Measurements from ENCODE around the gene SPEF2.
A peak's percentile ranks its signal among the peaks of the same experiment; 100 is the strongest.

The SPEF2 gene

DNA sequence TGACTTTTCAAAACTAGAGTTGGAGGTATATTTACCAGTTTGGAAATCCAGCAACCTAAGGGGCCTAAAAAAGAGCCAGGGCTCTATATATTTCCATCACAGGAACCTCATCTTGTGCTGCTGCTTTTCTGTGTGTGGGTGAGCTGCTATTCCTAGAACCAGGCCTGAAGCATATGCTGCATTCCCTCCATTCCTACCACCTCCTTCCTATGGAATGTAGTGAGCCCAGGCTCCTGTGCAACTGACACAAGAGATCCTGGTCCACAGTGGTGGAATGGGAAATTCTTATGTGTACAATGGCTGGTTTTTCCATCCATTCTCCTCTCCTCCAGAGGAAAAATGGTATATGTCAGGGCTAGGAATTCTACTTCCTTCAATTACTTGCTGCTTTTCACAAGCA lies 39.1 kb downstream of the SPEF2 start:
- TF ChIP-seq, protein P1, sequence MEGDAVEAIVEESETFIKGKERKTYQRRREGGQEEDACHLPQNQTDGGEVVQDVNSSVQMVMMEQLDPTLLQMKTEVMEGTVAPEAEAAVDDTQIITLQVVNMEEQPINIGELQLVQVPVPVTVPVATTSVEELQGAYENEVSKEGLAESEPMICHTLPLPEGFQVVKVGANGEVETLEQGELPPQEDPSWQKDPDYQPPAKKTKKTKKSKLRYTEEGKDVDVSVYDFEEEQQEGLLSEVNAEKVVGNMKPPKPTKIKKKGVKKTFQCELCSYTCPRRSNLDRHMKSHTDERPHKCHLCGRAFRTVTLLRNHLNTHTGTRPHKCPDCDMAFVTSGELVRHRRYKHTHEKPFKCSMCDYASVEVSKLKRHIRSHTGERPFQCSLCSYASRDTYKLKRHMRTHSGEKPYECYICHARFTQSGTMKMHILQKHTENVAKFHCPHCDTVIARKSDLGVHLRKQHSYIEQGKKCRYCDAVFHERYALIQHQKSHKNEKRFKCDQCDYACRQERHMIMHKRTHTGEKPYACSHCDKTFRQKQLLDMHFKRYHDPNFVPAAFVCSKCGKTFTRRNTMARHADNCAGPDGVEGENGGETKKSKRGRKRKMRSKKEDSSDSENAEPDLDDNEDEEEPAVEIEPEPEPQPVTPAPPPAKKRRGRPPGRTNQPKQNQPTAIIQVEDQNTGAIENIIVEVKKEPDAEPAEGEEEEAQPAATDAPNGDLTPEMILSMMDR (conservative IDR thresholded peaks at IDR 0.05; ENCODE audit: low read length) = no peak
- peak; percentile 73 for DNase-seq (ENCODE audit: low read depth)
- no peak overlapping the region for H3K4me3 ChIP-seq (ENCODE audit: low read length)

DNA sequence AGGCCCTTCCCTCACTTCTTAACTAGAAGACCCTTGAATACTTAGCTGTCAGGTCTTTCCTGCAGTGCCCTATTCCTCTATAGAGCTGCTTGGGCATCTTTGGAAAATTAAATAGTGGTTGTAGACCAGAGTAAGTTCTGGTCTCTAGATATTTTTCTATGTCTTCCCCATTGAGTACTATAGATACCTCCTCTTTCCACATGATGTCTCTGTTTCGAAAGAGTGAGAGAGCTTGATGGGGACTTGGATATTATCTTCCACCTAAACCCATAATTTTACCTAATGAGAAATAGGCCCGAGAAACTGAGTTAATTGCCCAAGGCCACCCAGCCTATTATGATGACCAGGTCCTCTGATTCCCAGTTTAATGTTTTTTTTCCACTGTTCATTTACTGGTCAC lies 40.2 kb downstream of the SPEF2 start:
- TF ChIP-seq, protein P1 (conservative IDR thresholded peaks at IDR 0.05; ENCODE audit: low read length) = no peak
- no peak overlapping the region for H3K4me3 ChIP-seq (ENCODE audit: low read length)
- DNase-seq (ENCODE audit: low read depth) = no peak

DNA sequence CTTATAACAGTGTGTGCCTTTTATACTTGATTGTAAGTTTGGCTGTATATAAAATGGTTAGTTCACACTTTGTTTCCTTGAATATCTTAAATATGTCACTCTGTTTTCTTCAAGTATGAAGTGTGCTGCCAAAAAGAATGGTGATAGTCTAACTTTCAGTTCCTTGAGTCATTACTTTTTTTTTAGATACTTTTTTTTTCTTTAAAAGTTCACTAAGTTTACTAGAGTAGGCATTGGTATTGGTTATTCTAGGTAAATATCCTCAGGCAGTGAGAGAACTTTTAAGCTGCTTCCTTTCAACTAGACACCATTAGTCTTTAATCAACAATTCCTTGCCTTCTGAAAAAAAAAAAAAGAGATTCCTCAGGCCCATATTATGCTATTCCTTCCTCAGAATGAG lies 41.9 kb downstream of the SPEF2 start:
- H3K4me3 ChIP-seq (ENCODE audit: low read length) = no peak overlapping the region
- no peak for DNase-seq (ENCODE audit: low read depth)
- TF ChIP-seq, protein P1 (conservative IDR thresholded peaks at IDR 0.05; ENCODE audit: low read length) = no peak

DNA sequence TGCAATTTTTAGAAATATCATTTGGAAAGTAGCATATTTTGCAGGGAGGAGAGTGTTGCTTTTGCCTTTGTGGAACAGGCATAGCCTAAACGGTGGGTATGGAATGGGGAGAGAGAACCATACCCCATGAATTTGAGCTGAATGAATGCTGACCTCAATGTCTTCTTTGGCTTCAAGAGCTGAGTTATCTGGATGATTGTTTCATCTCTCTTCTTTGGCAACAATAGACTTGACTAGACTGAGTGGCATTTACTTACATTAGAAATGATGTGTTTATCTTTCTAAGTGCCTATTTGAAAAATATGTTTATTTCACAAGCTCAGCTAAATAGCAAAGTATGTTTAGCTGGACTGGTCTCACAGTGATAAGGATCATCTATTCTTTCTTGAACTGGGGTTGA lies 42.8 kb downstream of the SPEF2 start:
- no peak overlapping the region for H3K4me3 ChIP-seq (ENCODE audit: low read length)
- TF ChIP-seq, protein P1 (conservative IDR thresholded peaks at IDR 0.05; ENCODE audit: low read length) = no peak
- DNase-seq (ENCODE audit: low read depth) = no peak

DNA sequence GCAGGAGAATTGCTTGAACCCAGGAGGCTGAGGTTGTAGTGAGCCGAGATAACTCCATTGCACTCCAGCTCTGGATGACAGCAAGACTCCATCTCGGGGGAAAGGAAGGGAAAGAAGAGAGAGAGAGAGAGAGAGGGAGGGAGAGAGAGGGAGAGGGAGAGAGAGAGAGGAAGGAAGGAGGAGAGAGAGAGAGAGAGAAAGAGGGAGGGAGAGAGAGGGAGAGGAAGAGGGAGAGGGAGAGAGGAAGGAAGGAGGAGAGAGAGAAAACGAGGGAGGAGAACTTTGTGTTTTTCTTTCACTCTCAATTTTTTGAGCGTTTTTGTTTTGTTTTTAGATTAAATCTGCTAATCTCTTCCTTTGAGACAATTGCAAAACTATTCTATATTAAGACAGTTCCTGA lies 46.9 kb downstream of the SPEF2 start:
- no peak overlapping the region for H3K4me3 ChIP-seq (ENCODE audit: low read length)
- TF ChIP-seq, protein P1 (conservative IDR thresholded peaks at IDR 0.05; ENCODE audit: low read length) = no peak
- DNase-seq (ENCODE audit: low read depth) = no peak

DNA sequence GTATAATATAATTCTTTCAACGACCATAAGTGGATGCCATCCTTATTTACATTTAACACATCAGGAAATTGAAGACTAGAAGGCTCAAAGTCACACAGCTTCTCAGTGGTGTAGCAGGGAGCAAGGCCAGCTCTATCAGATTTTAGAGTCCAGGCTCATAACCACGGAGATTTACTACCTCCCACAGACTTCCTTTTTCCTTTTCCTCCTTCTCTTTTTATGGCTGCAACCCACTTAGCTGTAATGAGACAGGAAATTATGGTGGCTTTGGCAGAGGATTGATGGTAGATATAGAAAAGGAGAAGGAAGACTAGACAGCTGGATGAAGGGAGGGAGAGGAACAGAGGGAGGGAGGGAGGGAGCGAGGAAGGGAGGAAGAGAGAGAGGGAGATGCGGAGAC lies 47.4 kb downstream of the SPEF2 start:
- DNase-seq (ENCODE audit: low read depth) = no peak
- TF ChIP-seq, protein P1 (conservative IDR thresholded peaks at IDR 0.05; ENCODE audit: low read length) = no peak
- H3K4me3 ChIP-seq (ENCODE audit: low read length) = no peak overlapping the region

DNA sequence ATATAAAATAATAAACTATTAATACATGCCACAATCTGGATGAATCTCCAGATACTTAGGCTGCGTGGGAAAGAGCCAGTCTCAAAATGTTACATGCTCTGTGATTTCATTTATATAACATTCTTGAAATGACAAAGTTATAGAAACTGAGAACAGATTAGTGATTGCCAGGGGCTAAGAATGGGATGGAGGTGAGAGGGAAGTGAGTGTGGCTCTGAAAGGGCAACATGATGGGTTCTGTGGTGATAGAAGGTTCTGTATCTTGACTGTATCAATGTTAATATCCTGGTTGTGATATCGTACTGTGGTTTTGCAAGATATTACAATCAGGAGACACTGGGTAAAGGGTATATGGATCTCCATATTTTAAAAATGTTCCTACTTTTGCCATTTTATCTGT lies 50.7 kb downstream of the SPEF2 start:
- no peak overlapping the region for H3K4me3 ChIP-seq (ENCODE audit: low read length)
- DNase-seq (ENCODE audit: low read depth) = no peak
- TF ChIP-seq, protein P1 (conservative IDR thresholded peaks at IDR 0.05; ENCODE audit: low read length) = no peak
